Natural killer cell (primary cell): ENCODE results near the gene MMP23B. TPM values are rescaled to one million over a fixed set of nuclear protein-coding genes. Genes with fewer than 3 reads are reported as not detected.

Experiments used
- ATAC-seq, 3 donors: fragments of 150-1000 bp in 2 of 3; fragments of 200-7000 bp in 1 of 3; cut with Tn5 transposase; 1 replicate in 1 of 3; 2 replicates in 2 of 3; pipeline ENCODE4 v1.10.0; 2021; ENCODE audit warnings: mild to moderate bottlenecking in 2 of 3, moderate library complexity in 2 of 3
- DNase-seq, 2 donors: peaks; one replicate each; pipeline versions ENCODE4 v3.0.0 to v3.0.0-alpha.2; 2013 to 2021; ENCODE audit warnings: mixed read lengths in 1 of 2
- H3K27ac ChIP-seq: one replicate; pipeline ENCODE4 v1.5.1; 2013; ENCODE audit warnings: mild to moderate bottlenecking, low read length
- H3K27me3 ChIP-seq: one replicate; pipeline ENCODE4 v1.6.1; 2013; ENCODE audit warnings: low read length; ENCODE audit not compliant: control insufficient read depth, insufficient read depth
- H3K36me3 ChIP-seq: one replicate; pipeline ENCODE4 v1.6.1; 2013; ENCODE audit warnings: low read length; ENCODE audit not compliant: control insufficient read depth, insufficient read depth
- H3K4me1 ChIP-seq: one replicate; pipeline ENCODE4 v1.6.1; 2013; ENCODE audit warnings: low read length; ENCODE audit not compliant: control insufficient read depth, insufficient read depth
- H3K4me3 ChIP-seq: one replicate; pipeline ENCODE4 v1.5.1; 2013; ENCODE audit warnings: low read length
- H3K9me3 ChIP-seq: one replicate; pipeline ENCODE4 v1.6.1; 2013; ENCODE audit warnings: low read length; ENCODE audit not compliant: control insufficient read depth, insufficient read depth
- H3K27ac Mint-ChIP-seq, 2 donors: one replicate each; pipeline ENCODE4 v1.8.0; 2022; ENCODE audit warnings: mild to moderate bottlenecking in 2 of 2, mixed read lengths in 2 of 2, moderate library complexity in 1 of 2
- H3K27me3 Mint-ChIP-seq, 2 donors: one replicate each; pipeline ENCODE4 v1.8.0; 2022; ENCODE audit warnings: low read depth in 2 of 2, mixed read lengths in 2 of 2
- H3K36me3 Mint-ChIP-seq: one replicate; pipeline ENCODE4 v1.8.0; 2022; ENCODE audit warnings: mixed read lengths
- H3K4me1 Mint-ChIP-seq, 2 donors: one replicate each; pipeline ENCODE4 v1.8.0; 2022; ENCODE audit warnings: mixed read lengths in 2 of 2
- H3K4me3 Mint-ChIP-seq: one replicate; pipeline ENCODE4 v1.8.0; 2022; ENCODE audit warnings: mild to moderate bottlenecking, moderate library complexity, mixed read lengths
- H3K9me3 Mint-ChIP-seq, 2 donors: one replicate each; pipeline ENCODE4 v1.8.0; 2022; ENCODE audit warnings: mixed read lengths in 2 of 2
- CTCF ChIP-seq: fragments of 200-600 bp; IDR thresholded peaks from one replicate; pipeline ENCODE4 v1.8.0; 2022; ENCODE audit warnings: antibody characterized with exemption
- WGBS: methylation state at CpG from one replicate; pipeline ENCODE4 v1.1.7; 2013; ENCODE audit warnings: missing lambda C conversion rate; ENCODE audit not compliant: insufficient coverage; 5-methylcytosine and 5-hydroxymethylcytosine counted together
- intact Hi-C: fragments of 100-400 bp; cut with micrococcal nuclease; formaldehyde crosslinking; loops from one replicate; pipeline ENCODE4 v1.14.2; 2022
- total RNA-seq, 4 donors: library from RNA; stranded (reverse); fragments of 120-200 nt in 1 of 4; gene quantifications; one replicate each; pipeline versions ENCODE4 v1.2.3 to v1.2.4, GENCODE V29; 2013 to 2022

The MMP23B gene
- total RNA-seq, 3 donors from 2014 or later (not counting 1 experiment from before 2014, with no cell fraction given): 82.9 to 130 (median 126) TPM

- H3K4me3 Mint-ChIP-seq: no peak overlapping the region
- H3K27me3 Mint-ChIP-seq: no peaks in the 10 kb centered on the region
Measured at GRCh38 chr1:1622010-1622787, 9.8 kb upstream of the MMP23B start.

GRCh38 chr1:1622788-1623094, 9.2 kb upstream of the MMP23B start:
- H3K27me3 Mint-ChIP-seq: no peaks in the 10 kb centered on the region
- peaks cover 39% of the 10 kb centered on the region for H3K4me1 ChIP-seq
- H3K36me3 Mint-ChIP-seq: no peaks in the 10 kb centered on the region
- ATAC-seq: no peak
- H3K4me1 Mint-ChIP-seq: peaks cover 8 to 25% of the 10 kb centered on the region in 2 donors
- no peaks in the 10 kb centered on the region for H3K9me3 ChIP-seq
- no peaks in the 10 kb centered on the region for H3K9me3 Mint-ChIP-seq
- H3K27ac ChIP-seq: no peak overlapping the region
- WGBS: 93% methylated on average over 17 of the region's 17 CpGs
- no peak for TF ChIP-seq CTCF
- H3K4me3 ChIP-seq: no peak overlapping the region
- no peaks in the 10 kb centered on the region for H3K36me3 ChIP-seq
- no peak overlapping the region for H3K4me3 Mint-ChIP-seq
- DNase-seq: no peak
- no peaks in the 10 kb centered on the region for H3K27me3 ChIP-seq
- H3K27ac Mint-ChIP-seq: no peak overlapping the region
- intact Hi-C loops: no loop called here

More at GRCh38 chr1:1622010-1622787, 9.8 kb upstream of the MMP23B start:
- H3K4me1 ChIP-seq: peaks cover 38% of the 10 kb centered on the region
- no peaks in the 10 kb centered on the region for H3K36me3 Mint-ChIP-seq
- no peaks in the 10 kb centered on the region for H3K9me3 Mint-ChIP-seq
- DNase-seq: no peak
- no peak overlapping the region for H3K27ac Mint-ChIP-seq
- H3K27ac ChIP-seq: no peak overlapping the region
- no peak for ATAC-seq
- intact Hi-C loops: no loop called here
- no peaks in the 10 kb centered on the region for H3K9me3 ChIP-seq
- no peak overlapping the region for H3K4me3 ChIP-seq
- WGBS: 91% methylated on average over 20 of the region's 21 CpGs
- H3K27me3 ChIP-seq: no peaks in the 10 kb centered on the region
- H3K36me3 ChIP-seq: no peaks in the 10 kb centered on the region
- TF ChIP-seq CTCF: no peak
- peaks cover 11 to 22% of the 10 kb centered on the region in 2 donors for H3K4me1 Mint-ChIP-seq

GRCh38 chr1:1623181-1623630, 8.8 kb upstream of the MMP23B start:
- Histone ChIP-seq H3K4me3 (no peak overlapping the region), H3K9me3 (no peaks in the 10 kb centered on the region), H3K27ac (no peak overlapping the region), H3K27me3 (no peaks in the 10 kb centered on the region), H3K4me1 (peaks cover 44% of the 10 kb centered on the region), H3K36me3 (no peaks in the 10 kb centered on the region)
- Mint-ChIP-seq H3K9me3 (no peaks in the 10 kb centered on the region), H3K36me3 (no peaks in the 10 kb centered on the region), H3K27ac (no peak overlapping the region), H3K4me1 (peaks cover 8 to 28% of the 10 kb centered on the region in 2 donors), H3K27me3 (no peaks in the 10 kb centered on the region), H3K4me3 (no peak overlapping the region)
- ATAC-seq (no peak), DNase-seq (no peak)
- intact Hi-C loops: no loop called here
- 96% methylated on average over 33 of the region's 33 CpGs for WGBS
- TF ChIP-seq CTCF: no peak
